B cell (primary cell): ENCODE measurements around the gene GLDN.

Experiments used
- EZH2 ChIP-seq: IDR thresholded peaks from 2 replicates; pipeline ENCODE4 v1.6.1; 2012; ENCODE audit warnings: borderline replicate concordance, low read depth, mild to moderate bottlenecking, moderate library complexity, low read length; ENCODE audit not compliant: insufficient read depth, poor library complexity, severe bottlenecking
- TF ChIP-seq, protein P1 (sequence below): fragments of 200-600 bp; IDR thresholded peaks from one replicate; pipeline ENCODE4 v1.8.0; 2022; ENCODE audit warnings: antibody characterized with exemption, mild to moderate bottlenecking

DNA sequence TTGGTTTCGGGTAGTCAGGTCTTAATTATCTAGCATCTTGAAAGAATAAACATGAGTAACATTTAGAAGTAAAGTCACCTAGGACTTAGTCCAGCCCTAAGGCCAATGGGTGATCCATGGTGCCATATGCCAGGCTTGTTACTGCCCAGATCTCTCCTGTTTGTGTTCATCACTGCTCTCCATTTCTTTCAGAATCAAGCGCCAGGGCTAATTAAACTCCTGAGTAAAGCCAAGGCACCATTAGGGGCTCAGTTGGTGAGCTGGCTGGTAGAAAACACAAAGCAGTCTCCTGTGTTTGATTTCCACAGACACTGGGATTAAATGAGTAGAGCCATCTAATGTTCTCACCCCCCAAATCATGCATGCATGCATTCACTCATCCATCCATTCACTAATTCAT lies 14.4 kb upstream of the GLDN start:
- TF ChIP-seq, protein P1, sequence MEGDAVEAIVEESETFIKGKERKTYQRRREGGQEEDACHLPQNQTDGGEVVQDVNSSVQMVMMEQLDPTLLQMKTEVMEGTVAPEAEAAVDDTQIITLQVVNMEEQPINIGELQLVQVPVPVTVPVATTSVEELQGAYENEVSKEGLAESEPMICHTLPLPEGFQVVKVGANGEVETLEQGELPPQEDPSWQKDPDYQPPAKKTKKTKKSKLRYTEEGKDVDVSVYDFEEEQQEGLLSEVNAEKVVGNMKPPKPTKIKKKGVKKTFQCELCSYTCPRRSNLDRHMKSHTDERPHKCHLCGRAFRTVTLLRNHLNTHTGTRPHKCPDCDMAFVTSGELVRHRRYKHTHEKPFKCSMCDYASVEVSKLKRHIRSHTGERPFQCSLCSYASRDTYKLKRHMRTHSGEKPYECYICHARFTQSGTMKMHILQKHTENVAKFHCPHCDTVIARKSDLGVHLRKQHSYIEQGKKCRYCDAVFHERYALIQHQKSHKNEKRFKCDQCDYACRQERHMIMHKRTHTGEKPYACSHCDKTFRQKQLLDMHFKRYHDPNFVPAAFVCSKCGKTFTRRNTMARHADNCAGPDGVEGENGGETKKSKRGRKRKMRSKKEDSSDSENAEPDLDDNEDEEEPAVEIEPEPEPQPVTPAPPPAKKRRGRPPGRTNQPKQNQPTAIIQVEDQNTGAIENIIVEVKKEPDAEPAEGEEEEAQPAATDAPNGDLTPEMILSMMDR = no peak
- TF ChIP-seq EZH2 = no peak
